GM19023 (cell line): ENCODE results near the gene RFC3.
"Not testable (repeated sequence)": the region's sequence is repeated elsewhere in the genome, so short reads cannot be mapped to it uniquely, and the experiment has no call there.

Experiments
- ATAC-seq: cut with Tn5 transposase; IDR thresholded peaks from one replicate; pipeline ENCODE4 v1.9.1; 2021; ENCODE audit warnings: mild to moderate bottlenecking, moderate library complexity; ENCODE audit not compliant: unreplicated experiment

RFC3 gene

DNA sequence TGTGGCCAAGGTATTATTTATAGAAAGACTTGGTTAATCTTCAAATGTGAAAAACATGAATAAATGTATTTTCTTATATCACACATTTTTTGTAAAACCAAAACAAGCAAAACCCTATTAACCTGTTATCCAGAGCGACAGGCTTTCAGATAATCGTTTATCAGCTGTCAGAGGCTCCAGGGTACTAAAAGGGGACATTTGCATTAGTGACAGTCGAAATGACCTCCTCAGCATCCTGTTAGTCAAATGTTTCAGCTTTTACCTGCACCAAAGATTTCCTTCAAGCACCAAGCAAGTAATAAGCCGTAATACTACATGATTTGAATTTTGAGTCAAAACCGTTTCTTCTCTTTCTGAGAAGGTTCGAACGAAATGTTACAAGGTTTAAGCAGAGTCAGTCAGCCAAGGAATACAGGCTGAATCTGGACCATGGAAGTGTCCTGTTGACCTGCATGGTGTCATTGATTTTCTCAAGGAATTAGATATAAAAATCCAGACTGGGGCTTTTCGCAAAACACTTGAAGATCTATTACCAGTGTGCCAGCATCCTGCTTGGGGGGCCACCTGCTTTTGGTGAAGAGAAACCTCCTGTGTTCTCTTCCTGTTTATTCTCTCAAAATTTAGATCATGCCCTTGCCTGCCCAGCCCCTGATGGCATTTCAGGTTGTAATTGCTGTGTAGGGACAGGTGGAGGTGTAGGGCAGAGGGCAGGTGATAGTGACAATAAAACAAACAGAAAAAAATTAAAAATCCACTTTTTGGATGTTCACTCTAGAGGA is 11.3 kb upstream of the RFC3 start:
- ATAC-seq: no peak

DNA sequence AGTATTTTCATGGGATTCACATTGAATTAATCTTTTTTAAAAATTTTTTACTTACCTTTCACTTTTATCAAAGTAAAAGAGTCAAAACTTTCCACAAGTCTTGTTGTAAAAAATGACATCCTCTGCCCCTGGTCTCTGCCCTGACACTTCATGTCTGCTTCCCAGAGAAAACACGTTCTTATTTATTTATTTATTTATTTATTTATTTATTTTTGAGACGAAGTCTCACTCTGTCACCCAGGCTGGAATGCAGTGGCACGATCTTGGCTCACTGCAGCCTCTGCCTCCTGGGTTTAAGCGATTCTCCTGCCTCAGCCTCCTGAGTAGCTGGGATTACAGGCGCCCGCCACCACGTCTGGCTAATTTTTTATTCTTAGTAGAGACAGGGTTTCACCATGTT is 5.1 kb upstream of the RFC3 start:
- not testable (repeated sequence) for ATAC-seq

DNA sequence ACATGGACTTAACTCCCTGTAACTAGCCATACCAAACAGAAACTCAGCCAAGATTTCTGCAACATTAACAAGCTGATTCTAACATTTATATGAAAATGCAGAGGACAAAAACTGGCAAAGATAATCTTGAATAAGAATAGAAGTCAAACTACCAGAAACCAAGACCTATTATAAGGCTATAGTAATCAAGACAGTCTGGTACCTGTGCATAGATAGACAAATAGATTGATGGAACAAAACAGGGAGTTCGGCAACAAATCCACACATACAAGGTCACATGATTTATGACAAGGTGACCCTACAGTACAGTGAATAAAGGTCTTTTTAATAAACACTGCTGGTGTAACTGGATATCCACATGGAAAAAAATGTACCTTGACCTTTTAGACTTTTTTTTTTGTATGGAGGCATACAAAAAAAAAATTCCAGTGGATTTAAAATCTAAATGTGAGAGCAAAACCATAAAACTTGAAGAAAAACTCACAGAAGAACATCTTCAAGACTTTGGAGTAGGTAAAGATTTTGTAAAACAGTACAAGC is 2.9 kb upstream of the RFC3 start:
- ATAC-seq: no peak

DNA sequence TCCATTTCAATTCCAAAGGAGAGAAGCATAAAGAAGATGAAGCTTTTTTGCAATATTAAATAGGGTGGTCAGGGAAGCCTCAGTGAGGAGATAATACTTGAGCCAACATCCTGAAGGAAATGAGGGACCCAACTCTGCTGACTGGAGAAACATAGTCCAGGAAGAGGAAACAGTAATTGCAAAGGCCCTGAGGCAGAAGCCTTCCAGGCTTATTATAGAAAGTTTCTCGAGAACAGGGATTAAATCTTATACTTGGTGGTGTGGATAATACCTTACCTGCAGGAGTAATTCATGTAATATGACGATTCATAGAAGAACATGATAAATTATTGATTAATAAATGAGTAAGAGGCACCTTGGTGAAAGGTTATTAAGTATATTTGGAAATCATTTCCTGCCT is 1.0 kb upstream of the RFC3 start:
- ATAC-seq: no peak

DNA sequence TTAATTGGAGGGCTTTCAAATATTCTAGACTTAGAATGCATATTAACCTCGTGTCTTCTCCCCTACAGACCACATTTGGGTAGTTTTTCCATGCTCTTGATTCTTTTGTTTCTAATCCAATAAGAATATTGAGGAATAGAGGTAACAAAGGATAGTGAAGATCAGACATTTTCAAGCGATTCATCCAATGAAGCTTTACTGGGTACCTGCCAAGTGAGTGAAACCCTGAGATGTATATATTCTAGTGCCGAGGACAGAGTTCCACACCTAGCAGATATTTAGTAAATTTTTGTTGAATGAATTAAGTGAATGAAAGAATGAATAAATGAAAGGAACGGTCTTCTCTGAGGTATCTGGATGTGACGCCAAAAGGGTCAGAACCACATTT is 442 bp upstream of the RFC3 start:
- no peak for ATAC-seq

DNA sequence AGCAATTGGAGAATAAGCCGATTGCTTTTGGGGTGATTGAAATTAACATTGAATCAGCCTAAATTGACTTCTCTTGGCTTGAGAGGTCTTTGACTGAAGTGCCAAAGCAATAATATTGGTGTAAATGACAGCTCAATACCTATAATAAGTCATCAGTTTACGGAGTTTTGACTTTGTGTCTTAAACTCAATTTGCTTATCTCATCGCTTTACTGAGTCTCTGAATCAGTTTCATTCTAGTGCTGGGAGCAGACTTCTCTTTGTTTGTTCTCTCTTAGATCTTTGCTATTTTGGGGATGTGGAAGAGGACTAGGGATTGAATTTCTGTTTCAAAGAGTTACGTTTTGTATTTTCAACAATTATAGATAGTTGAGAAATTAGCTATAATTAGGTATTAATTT is 7.1 kb downstream of the RFC3 start:
- ATAC-seq: no peak

DNA sequence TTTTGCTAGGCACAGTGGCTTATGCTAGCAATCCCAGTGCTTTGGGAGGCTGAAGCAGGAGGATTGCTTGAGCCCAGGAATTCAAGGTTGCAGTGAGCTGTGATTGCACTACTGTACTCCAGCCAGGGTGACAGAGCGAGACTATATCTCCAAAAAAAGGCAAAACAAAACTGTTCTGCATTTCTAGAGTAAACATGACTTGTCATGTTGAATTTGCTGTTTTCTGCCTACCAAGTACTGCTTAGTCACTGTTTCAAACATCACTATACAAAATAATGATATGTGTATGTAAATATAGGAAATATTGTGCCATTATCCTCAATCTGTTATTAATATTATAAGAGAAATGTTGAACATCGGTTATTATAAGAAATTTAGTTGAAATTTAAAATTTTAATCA is 9.2 kb downstream of the RFC3 start:
- no peak for ATAC-seq

DNA sequence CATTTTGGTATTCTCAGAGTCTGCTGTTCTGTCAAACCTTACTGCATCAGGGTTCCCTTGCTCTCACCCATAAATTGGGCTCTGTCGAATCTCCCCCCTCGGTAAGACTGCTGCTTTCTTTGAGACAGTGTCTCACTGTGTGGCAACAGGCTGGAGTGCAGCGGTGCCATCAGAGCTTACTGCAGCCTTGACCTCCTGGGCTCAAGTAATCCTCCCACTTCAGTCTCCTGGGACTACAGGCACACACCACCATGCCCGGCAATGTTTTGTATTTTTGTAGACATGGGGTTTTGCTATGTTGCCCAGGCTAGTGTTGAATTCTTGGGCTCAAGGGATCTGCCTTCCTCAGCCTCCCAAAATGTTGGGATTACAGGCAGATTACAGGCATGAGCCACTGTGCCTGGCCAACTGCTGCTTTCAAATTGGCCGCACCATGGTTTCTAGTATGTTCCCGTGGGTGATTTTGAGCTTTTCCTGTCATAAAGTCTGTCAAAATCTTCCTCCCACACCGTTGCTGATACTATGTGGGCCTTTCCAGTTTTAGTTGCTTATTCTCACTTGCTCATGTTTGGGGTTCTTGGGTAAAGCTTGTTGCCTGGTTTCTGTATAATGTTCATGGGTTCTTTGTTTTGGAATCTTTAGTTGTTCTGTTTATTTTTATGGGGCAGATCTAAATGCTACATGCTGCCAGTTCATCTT is 10.6 kb downstream of the RFC3 start:
- no peak for ATAC-seq

DNA sequence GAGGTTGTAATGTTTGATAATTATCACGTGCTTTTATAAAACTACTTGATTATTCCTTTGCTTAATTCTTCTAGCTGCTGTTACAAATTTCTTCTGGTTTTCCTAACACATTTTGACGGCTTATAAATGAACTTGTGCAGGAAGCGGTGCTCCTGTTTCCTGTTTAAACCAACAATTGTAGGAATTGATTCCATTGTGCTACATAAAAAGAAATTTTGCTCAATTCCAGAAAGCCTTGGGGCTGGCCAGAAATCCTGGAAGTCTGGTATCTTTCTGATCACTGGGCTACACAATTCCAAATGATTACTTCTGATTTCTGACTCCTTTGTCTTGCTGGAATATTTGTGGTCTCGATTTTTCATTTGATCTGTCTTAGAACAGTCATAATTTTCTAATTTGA is 14.9 kb downstream of the RFC3 start:
- ATAC-seq: no peak

DNA sequence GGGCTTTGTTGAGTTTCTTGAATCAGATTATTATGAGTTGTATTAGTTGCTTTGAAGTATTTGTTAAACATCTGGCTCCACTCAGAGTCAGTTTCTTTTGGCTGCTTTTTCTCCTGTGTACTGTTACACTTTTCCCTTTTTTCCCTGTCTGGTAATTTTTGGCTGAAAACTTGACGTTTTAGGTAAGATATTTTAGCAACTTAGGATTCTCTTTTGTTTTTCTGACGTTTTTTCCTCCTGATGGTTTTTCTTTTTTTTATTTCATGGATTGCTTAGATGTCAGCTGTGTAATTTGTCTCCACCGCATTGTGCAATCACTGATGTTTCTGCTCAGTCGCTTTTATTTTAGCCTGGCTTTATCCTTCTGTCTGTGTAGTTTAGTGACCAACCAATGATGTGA is 20.7 kb downstream of the RFC3 start:
- ATAC-seq: no peak

DNA sequence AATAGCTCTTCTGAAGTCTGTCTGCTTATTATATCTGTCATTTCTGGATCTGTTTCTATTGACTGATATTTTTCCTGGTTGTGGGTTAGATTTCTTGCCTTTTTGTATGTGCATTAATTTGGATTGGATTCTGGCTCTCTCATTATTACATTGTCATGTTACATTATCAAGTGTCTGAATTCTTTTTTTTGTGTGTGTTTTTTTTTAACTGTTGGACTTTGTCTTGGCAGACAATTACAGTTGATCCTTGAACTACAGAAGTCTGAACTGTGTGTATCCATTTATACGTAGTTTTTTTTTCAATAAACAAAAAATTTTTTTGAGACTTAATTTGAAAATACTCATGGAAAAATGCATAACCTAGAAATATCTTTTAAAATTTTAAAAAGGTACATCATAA is 22.5 kb downstream of the RFC3 start:
- no peak for ATAC-seq

DNA sequence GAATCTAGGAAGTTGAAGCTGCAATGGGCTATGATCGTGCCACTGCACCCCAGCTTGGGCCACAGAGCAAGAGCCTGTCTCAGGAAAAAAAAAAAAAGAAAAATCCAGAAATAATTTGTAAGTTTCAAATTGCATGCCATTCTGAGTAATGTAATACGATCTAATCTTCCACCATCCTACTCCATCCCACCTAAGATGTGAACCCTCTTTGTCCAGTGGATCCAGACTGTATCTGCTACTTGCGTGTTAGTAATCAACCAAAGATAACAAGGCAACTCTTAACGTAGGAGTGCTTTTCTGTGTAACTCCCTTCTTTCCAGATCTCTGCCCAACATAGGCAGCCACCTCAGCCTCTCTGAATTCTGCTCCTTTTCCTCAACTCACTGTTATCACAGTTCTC is 24.3 kb downstream of the RFC3 start:
- ATAC-seq: no peak

DNA sequence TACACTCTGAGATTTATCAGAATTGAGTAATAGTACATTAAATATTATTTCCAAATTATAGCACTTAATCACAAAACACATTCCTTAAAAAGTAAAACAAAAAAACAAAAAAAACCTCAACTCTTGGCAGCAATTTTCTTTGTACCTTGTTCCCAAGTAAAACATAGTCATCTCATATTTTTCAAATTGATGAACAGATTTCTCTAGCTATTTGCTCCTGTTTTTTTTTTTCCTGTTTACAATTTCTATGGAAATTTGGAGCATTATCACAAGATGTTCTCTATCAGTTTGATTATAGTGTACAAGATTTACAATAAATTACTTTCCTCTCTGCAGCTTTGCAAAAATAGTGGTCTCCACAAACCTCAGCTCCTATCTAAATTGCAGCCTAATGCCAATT is 25.0 kb downstream of the RFC3 start:
- ATAC-seq: no peak

DNA sequence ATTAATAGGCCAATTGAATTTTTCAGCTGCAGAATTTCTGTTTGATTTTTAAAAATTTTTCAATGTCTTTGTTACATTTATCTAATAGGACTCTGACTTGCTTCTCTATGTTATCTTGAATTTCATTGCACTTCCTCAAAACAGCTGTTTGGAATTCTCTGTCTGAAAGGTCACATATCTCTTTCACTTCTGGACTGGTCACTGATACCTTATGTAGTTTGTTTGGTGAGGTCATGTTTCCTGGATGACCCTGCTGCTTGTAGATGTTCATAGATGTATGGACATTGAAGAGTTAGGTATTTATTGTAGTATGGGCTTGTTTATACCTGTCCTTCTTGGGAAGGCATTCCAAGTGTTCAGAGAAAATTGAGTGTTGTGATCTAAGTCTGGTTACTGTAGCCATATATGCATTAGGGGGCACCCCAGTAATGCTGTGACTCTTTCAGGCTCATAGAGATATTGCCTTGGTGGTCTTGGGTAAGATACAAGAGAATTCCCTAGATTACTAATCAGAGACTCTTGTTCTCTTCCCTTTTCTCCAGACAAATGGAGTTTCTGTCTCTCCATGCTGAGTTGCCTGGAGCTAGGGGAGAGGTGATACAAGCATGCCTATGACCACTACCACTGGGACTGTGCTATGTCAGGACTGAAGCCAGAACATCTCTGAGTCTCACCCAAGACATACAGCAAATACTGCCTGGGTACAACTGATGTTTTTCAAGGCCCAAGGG is 27.8 kb downstream of the RFC3 start:
- no peak for ATAC-seq

DNA sequence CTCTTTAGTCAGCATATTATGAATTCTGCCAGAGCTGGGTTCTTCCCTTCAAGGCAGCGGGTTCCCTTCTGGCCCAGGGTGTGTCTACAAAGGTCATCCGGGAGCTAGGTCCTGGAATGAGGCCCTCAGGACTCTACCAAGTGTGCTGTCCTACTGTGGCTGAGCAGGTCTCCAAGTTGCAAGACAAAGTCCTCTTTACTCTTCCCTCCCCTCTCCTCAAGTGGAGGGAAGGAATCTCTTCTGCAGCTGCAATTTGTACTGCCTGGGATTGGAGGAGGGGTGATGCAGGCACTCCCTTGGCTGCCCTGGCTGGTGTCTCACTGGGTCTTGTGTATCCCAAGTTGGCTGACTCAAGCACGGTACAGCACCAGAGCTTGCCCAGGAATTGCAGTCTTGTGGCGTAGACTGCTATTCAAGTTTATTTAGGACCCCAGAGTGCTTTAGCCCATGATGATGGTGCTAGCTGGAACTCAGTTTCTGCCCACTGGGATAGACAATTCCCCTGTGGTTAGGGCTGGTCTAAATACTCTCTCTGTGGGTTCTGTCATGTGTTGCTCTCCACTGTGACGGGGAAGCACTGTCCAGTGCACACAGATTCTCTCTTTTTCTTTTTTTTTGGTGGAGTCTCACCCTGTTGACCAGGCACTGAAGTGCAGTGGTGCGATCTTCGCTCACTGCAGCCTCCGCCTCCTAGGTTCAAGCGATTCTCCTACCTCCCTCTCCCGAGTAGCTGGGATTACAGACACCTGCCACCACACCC is 28.5 kb downstream of the RFC3 start:
- no peak for ATAC-seq

DNA sequence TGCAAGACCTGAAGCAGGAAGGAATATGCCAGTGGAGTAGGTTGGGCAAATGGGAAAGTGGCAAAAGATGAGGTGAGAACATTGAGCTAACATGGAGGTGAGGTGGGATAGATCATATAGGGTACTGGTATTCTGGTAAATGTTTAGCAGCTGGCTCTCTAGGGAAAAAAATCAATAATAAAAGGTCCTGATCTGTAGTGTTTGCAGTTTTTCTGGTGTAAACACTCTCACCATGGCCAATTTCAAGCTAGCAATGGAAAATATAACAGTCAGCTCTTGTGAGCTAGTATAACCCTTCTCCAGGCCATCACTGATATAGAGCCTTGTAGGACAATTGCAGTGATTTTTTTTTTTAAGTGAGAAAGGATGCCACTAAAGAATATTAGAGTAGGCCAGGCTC is 31.3 kb downstream of the RFC3 start:
- no peak for ATAC-seq

DNA sequence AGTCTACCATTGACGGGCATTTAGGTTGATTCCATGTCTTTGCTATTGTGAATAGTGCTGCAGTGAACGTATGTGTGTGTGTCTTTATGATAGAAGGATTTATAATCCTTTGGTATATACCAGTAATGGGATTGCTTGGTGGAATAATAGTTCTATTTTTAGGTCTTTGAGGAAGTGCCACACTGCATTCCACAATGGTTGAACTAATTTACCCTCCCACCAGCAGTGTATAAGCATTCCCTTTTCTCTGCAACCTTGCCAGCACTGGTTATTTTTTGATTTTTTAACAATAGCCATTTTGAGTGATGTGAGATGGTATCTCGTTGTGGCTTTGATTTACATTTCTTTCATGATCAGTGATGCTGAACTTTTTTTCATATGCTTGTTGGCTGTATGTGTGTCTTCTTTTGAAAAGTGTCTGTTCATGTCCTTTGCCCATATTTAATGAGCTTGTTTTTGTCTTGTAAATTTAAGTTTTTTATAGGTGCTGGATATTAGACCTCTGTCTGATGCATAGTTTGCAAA is 37.5 kb downstream of the RFC3 start:
- no peak for ATAC-seq

DNA sequence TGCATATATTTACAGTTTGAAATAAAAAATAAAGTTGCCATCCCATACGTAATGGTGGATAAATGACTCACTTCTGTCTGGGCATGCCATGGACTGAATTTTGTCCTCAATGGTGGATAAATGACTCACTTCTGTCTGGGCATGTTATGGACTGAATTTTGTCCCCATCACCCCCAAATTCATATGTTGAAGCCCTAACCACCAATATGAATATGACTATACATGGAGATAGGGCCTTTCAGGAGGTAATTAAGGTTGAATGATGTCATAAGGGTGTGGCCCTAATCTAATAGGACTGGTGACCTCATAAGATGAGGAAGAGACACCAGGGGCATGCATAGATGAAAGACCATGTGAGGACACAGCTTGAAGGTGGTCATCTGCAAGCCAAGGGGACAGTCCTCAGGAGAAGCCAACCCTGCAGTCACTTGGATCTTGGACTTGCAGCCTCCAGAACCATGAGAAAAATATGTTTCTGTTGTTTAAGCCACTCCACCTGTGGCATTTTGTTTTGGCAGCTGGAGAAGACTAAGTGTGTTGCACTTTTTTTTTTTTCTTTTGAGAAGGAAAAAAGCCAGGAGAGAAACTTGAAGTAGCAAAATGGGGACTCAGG is 41.8 kb downstream of the RFC3 start:
- no peak for ATAC-seq

DNA sequence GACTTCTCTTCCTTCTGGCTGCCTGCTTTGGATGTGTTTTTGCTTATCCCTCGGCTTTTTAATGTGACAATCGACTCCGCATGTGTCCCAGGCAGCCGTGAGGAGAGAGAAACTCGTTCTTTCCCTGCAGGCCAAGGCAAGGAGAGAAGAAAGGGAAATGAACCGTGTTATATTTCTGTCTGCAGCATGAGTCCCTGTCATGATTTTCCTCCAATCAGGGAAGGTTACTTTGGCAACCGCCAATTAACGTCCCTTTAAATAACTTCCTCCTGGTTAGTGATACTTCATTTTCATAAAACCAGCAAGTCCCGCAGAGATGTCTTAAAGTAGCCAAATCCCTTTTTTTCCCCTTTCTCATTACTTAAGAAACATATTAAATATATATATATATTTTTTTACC is 42.6 kb downstream of the RFC3 start:
- ATAC-seq: no peak

DNA sequence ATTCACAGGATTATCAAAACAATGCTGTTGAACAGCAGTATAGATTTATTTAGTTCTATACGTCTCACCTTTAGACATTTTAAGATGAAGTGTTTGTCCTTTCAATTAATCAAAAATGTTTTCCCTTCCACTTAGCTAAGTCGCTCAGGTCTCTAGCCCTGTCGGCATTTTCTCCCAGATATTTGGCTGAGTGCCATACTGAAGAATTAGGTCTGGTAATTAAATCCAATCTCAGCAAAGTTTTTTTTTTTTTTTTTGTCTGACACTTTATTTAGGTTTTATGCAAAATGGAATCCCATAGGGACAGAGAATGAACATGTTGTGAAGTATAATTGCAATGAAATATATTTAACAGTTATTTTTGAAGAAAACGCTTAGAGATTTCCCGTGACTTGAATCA is 44.1 kb downstream of the RFC3 start:
- no peak for ATAC-seq
